Panc1 (cell line): ENCODE results near the gene LYPD6B.

ENCODE experiments used
- REST ChIP-seq, 2 experiments: IDR thresholded peaks; 2 replicates each; pipeline ENCODE4 v1.6.1; 2011 to 2012; ENCODE audit warnings: low read depth in 2 of 2, control low read depth in 1 of 2, low read length in 1 of 2, mild to moderate bottlenecking in 1 of 2, moderate library complexity in 1 of 2; ENCODE audit not compliant: insufficient read depth in 1 of 2
- TF ChIP-seq, protein P1 (sequence below): fragments of 450-650 bp; IDR thresholded peaks from 2 replicates; pipeline ENCODE4 v1.5.1; 2017; ENCODE audit warnings: mild to moderate bottlenecking

DNA sequence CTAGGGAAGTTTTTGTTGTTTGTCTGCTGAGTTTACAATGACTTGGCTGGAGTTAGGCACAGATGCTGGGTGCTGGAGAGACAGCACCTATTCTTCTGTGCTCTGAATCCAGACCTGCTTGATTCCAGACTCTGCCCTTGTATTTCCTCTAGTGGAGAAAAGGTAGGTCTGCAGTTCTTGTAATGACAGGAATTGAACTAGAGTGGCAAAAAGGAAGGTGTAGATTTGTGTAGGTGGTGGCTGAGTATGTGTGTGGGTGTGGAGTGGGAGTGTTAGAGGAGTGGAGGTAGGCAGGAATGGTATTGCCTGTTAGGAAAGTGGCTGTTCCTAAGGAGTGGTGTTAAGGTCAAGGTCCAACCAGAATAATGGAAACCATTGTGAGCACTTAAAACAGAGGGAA, 220.0 kb downstream of the LYPD6B start:
- TF ChIP-seq, protein P1, sequence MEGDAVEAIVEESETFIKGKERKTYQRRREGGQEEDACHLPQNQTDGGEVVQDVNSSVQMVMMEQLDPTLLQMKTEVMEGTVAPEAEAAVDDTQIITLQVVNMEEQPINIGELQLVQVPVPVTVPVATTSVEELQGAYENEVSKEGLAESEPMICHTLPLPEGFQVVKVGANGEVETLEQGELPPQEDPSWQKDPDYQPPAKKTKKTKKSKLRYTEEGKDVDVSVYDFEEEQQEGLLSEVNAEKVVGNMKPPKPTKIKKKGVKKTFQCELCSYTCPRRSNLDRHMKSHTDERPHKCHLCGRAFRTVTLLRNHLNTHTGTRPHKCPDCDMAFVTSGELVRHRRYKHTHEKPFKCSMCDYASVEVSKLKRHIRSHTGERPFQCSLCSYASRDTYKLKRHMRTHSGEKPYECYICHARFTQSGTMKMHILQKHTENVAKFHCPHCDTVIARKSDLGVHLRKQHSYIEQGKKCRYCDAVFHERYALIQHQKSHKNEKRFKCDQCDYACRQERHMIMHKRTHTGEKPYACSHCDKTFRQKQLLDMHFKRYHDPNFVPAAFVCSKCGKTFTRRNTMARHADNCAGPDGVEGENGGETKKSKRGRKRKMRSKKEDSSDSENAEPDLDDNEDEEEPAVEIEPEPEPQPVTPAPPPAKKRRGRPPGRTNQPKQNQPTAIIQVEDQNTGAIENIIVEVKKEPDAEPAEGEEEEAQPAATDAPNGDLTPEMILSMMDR: no peak
- TF ChIP-seq REST (IDR thresholded peaks at IDR 0.05; ENCODE audit: insufficient read depth in 1 of 2, low read depth in 2 of 2, low read length in 1 of 2): no peak
